HG03196 (cell line): Measurements from ENCODE around the gene CNTFR.
"Not testable (repeated sequence)": the region's sequence is repeated elsewhere in the genome, so short reads cannot be mapped to it uniquely, and the experiment has no call there.

ENCODE experiments used
- ATAC-seq: cut with Tn5 transposase; IDR thresholded peaks from one replicate; pipeline ENCODE4 v1.9.1; 2021; ENCODE audit not compliant: unreplicated experiment

Gene CNTFR

GRCh38 chr9:34555500-34555899 lies 34.0 kb downstream of the CNTFR start:
- ATAC-seq, result no peak

DNA sequence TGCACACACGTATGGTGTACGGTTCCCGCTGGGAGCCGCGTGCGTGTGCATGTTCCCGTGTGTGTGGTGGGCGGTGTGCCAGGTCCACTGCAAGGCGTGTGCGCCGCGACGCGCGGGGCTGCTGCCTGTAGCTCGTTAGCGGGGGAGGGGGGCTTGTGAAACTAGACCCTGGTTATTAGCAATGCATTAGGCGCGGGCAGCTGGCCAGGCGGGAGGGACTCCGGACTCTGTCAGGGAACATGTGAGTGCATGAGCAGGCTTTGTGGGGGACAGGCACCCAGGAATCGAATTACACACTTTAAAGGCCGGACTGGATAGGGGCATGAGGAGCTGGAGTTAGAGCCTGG lies 34.5 kb downstream of the CNTFR start:
- no peak for ATAC-seq

DNA sequence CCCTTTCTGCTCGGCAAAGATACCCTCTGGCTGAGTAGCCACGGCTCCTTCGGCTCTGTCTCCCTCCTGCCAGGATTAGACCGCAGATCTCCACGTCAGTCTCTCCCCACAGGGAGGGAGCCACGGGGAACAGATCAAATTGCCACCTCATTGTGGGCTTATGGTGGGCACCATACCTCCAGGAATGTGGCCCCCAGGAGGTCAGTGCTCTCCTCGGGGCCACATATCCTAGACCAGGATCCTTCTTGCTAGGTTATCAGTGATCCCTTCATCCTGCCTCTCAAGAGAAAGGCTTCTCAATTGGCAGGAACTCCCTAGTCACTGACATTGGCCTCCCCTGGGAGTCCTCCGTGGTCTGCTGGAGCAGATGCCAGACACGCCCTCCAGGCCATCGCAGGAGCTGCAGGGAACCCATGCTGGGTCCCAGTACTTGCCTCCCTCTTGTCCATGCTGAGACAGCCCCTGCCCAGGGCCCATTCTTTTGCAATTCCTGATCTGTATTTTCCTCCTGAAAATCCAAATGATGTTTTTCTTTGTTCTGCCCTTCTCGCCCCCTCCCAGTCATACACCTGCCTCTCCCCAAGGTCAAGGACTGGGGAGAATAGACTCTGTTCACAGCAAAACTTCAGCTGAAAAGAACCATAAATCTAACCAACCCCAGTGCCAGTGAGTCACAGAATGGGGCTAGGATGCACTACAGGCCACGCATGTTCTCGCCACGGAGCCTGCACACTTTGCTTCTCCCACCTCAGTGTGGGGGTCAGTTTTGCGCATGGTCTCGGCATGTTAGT lies 35.1 kb downstream of the CNTFR start:
- ATAC-seq, result no peak

DNA sequence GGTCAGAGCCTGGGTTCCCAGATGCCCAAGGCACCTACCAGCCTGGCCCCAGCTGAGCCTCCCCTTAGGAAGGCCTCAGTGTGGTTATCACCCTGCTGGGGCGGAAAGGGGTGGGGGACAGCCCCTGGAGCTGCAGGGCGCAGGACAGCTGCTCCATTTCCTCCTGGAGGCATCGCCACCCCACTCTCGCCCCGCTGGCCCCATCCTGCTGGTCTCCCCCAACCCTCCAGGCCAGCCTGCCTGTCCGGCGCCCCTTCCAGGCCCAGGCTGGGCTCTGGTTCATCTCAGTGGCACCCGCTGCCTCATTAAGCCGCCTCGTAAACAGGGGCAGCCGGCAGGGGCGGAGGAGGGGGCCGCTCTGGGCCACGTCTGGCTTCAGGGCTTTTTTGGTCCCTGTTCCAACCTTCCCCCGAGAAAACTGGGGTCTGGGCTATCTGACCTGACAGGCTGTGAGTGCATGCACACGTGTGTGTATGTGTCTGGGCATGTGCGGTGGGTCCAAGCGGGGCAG lies 36.0 kb downstream of the CNTFR start:
- no peak for ATAC-seq

GRCh38 chr9:34552986-34553385 lies 36.5 kb downstream of the CNTFR start:
- ATAC-seq, result no peak

- no peak for ATAC-seq
Observed at GRCh38 chr9:34552606-34552981, 36.9 kb downstream of the CNTFR start.

GRCh38 chr9:34551751-34552605 lies 37.5 kb downstream of the CNTFR start:
- no peak for ATAC-seq

- no peak for ATAC-seq
Observed at GRCh38 chr9:34550681-34551270, 38.7 kb downstream of the CNTFR start.

GRCh38 chr9:34550016-34550680 lies 39.4 kb downstream of the CNTFR start:
- no peak for ATAC-seq

GRCh38 chr9:34549407-34549732 lies 40.2 kb downstream of the CNTFR start:
- no peak for ATAC-seq

GRCh38 chr9:34547960-34548611 lies 41.4 kb downstream of the CNTFR start:
- ATAC-seq, result no peak

DNA sequence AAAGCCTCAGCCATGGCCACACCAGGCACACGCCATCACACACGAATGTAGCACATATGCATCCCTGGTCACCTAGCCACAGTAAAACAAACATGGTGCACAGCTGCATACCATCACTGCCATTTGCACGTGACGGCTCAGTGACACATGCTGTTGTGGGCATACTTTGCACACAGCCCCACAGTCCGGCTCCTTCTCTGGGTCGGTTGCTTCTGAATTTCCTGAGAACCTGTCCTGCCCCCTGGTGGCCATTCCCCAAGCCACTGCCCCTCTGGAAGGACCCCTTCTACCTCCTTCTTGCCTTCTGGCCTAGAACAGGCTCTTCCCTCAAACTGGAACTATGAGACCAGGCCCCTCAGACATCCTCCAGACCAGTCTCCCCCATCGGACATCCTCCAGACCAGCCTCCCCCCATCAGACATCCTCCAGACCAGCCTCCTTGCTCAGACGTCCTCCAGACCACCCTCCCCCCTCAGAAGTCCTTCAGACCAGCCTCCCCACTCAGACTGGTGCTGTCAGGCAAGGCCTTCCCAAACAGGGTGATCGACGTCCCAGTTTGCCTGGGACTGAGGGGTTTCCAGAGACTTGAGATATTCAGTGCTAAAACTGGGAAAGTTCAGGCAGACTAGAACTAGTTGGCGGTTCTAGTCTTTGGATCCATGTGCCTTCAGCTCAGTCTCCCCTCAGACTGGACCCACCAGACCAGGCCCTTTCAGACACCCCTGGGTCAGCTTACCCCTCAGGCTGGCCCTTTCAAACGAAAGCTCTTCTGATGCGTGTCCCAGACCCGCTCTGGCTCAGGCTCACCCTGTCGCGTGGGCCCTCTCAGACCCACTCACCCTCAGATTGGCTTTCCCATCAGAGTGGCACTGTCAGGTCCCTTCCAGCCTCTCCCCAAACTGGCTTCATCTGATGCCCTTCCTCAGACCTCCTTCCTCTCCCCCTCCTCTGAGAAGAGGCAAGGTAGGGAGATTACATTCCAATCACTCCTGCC lies 42.4 kb downstream of the CNTFR start:
- ATAC-seq, result no peak

DNA sequence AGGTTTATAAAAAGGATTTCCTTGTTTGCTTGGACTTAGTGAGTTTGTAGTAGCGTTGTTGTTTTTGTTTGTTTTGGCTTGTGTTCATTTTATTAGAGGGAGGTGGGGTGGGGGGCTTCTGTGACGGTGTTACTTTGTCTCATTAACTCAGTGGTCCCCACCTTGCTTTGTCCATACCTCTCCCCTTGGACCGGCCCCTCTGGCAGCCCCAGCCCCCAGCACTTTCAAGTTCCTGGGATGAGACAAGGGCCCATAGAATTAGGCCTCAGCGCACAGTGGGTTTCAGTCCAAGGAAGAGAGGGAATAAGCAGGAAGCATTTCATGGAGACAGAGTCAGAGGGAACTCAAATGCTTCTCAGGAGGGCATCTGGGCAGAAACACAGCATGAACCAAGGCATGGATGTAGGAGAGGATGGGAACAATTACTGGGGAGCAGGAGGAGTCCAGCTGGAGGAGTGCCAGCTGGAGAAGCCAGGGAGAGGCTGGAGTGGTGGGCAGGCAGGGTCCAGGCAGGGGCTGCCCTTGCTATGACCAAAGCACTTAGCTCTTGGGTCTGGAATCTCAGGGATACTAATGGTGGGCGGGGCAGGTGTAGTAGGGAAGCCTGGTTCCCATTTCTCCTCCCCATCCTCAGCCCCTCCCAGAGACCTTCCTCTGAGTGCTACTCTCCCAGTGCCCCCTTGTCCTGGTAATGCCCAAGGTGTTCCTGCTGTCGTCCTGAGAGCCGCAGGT lies 43.3 kb downstream of the CNTFR start:
- ATAC-seq, result no peak

DNA sequence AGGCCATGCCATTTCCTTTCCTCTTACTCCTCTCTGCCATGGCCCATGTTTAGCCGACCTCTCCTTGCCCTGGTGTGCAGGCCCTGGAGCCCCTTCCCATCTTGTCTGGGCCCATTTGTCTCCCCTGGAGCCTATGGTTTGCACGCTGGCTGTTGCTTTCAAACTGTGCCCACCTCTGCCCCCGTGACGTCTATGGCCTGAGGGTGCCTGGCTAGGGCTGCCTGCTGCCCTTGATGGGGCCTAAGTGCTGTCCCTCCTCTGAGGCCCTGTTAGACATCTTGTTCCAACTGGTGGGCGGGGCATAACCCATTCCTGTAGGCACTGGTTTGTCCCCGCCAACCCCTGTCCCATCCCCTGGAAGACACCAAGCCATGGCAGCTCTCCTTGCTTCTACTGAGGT lies 44.0 kb downstream of the CNTFR start:
- no peak for ATAC-seq

GRCh38 chr9:34544035-34544434 lies 45.5 kb downstream of the CNTFR start:
- no peak for ATAC-seq

DNA sequence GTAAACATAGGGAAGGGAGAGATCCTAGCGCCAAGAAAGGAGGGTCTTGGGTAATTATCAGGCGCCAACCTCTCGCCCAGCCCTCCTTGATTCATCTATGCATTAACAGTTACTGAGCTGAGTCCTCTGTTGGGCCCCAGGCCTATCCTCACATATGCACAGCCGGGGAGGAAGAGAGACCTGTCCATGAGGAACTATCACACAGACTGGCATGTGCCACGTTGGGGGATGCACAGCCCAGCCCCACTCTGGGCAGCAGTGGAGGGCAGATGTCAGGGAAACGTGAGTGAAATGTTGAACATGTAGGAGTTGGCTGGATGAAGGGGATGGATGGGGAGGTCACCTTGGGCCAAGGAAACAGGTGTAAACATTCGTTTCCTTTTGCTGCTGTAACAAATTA lies 48.0 kb downstream of the CNTFR start:
- ATAC-seq, result no peak

DNA sequence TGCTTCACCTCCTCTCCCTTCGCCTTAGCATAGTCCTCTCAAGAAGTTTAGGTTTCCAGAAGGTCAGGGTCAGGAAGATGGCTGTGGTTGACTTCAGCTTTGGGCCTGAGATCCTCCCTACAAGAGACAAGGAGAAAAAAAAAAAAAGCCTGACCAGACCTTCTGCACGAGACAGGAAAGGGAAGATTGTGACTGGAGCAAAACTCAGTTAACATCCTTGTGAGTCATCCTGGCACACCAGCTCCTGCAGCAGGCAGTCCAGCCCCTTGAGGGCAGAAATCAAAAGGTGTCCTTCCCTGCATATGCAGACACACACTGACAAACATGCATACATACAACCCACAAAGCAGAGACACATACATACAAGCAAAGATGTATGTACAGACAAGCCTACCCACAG lies 48.7 kb downstream of the CNTFR start:
- ATAC-seq, result no peak

GRCh38 chr9:34536685-34537084 lies 52.8 kb downstream of the CNTFR start:
- no peak for ATAC-seq

GRCh38 chr9:34532041-34532440 lies 57.5 kb downstream of the CNTFR start:
- not testable (repeated sequence) for ATAC-seq
